Effector CD8-positive, alpha-beta T cell (primary cell): ENCODE measurements around the gene WDCP.
A peak's percentile ranks its signal among the peaks of the same experiment; 100 is the strongest.
"Not testable (repeated sequence)": the region's sequence is repeated elsewhere in the genome, so short reads cannot be mapped to it uniquely, and the experiment has no call there.

ENCODE experiments used
- DNase-seq: peaks from one replicate; lab custom pipeline; 2025; lab: John Stamatoyannopoulos, UW
- total RNA-seq, 4 experiments: gene quantifications; one replicate each; lab custom pipeline; 2026; lab: John Stamatoyannopoulos, UW

Gene WDCP, protein sequence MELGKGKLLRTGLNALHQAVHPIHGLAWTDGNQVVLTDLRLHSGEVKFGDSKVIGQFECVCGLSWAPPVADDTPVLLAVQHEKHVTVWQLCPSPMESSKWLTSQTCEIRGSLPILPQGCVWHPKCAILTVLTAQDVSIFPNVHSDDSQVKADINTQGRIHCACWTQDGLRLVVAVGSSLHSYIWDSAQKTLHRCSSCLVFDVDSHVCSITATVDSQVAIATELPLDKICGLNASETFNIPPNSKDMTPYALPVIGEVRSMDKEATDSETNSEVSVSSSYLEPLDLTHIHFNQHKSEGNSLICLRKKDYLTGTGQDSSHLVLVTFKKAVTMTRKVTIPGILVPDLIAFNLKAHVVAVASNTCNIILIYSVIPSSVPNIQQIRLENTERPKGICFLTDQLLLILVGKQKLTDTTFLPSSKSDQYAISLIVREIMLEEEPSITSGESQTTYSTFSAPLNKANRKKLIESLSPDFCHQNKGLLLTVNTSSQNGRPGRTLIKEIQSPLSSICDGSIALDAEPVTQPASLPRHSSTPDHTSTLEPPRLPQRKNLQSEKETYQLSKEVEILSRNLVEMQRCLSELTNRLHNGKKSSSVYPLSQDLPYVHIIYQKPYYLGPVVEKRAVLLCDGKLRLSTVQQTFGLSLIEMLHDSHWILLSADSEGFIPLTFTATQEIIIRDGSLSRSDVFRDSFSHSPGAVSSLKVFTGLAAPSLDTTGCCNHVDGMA
- 24.2 to 31.5 (median 26.4) reads per million in 4 experiments for total RNA-seq

DNA sequence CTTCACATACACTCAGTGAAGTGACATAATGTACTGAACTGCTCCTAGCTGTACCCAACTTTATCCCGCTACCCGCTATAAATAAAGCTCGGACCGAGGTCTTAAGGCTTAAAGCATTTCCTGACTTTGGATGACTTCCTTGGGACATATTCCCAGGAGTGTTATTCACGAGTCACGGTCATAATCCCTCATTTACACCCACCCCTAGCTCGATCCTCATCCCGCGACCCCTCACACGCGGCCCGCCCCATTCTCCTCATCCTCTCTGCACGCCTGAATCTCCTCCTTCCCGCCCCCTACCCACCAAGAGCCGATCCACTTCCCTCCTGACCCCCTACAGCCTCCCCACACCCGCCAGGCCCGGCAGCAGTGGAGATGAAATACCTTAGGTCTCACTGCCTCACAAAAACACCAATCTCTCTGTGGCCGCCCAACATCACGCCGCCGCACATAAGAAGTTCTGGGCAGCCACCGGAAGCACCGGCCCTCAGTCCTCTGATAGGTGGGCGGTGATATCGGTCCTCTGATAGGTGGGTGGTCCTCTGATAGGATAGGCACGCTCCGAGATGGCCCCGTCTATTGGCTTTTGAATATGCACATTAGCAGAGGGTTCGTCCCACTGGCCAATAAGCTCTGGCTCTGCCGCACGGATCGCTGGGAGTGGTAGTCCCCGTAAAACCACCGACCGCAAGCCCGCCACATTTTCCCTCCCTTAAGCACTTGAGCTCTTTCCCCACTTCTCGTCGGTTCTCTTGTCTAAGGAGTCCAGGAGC is at the start of gene WDCP:
Gene WDCP, minus strand, starts transcription at position 462 of the 773 bp plus-strand sequence. CDS start 7,897 bp downstream, outside the sequence.
- peak; percentile 89 for DNase-seq

DNA sequence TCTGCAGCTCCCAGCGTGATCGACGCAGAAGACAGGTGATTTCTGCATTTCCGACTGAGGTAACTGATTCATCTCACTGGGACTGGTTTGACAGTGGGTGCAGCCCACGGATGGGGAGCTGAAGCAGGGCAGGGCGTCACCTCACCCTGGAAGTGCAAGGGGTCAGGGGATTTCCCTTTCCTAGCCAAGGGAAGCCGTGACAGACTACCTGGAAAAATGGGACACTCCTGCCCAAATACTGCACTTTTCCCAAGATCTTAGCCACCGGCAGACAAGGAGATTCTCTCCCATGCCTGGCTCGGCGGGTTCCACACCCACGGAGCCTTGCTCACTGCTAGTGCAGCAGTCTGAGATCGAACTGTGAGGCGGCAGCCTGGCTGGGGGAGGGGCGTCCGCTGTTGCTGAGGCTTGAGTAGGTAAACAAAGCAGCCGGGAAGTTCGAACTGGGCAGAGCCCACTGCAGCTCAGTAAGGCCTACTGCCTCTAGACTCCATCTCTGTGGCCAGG is 48.0 kb upstream of the WDCP start:
- DNase-seq: not testable (repeated sequence)

DNA sequence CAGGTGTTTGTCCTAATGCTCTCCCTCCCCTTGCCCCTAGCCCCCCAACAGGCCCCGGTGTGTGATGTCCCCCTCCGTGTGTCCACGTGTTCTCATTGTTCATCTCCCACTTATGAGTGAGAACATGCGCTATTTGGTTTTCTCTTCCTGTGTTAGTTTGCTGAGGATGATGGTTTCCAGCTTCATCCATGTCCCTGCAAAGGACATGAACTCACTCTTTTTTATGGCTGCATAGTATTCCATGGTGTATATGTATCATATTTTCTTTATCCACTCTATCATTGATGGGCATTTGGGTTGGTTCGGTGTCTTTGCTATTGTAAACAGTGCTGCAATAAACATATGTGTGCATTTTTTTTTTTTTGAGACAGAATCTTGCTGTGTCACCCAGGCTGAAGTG is 46.1 kb upstream of the WDCP start:
- not testable (repeated sequence) for DNase-seq

DNA sequence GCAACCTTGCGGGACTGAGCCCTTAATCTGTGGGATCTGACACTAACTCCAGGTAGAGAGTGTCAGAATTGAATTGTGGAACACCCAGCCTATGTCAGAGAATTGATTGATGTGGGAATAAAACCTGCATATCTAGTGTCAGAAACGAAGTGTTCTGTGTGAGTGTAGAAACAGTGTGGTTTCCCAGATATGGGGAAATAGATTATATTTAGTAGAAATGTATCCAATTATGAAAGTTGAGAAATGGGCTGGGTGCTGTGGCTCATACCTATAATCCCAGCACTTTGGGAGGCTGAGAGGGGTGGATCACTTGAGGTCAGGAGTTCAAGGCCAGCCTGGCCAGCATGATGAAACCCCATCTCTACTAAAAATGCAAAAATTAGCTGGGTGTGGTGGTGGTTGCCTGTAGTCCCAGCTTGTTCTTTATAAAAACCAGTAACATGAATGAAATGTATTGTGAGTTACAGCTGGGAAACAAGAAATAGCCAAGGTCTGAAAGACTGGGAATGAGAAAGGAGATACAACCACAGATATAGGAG is 41.7 kb upstream of the WDCP start:
- no peak for DNase-seq

DNA sequence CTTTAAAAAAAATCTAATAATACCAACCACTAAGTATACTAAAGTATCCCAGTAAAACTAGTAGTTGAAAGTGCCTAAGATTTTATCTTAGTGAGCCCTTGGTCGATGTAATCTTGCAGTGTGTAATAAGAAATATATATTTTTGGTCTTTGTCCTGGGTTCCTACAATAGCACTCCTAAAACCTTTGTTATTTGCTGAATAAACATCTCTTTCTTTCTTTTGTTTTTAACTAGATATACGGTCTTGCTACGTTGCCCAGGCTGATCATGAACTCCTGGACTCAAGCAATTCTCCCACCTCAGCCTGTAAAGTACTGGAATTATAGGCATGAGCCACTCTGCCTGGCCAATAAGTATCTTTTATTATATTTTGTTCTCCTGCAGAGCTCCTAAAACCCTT is 39.8 kb upstream of the WDCP start:
- no peak for DNase-seq

DNA sequence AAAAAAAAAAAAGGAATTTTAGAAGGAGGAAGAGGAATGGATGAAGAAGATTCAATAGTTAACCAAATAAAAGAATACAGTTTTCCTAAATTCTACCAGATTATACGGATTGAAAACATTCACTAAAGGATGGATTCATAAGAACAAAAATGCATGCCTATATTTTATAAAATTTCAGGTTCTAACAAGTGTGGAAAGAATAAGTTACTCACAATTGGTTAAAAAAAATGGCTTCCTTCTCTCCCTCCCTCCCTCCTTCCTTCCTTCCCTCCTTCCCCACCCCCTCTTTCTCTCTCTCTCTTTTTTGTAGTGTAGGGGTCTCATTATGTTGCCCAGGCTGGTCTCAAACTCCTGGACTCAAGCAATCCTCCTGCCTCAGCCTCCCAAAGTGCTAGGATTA is 39.0 kb upstream of the WDCP start:
- no peak for DNase-seq

DNA sequence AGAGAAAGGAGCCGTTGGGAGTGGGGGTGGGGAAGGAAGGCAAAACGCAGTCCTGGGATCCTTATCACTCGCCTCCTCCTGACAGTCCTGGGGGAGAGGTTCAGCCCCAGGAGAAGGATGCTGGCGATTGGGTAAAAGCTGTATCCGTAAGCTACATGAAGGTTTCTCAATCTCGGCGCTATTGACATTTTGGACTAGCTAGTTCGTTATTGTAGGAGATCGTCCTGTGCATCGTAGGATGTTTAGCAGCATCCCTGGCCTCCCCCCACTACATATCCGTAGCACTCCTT is 38.0 kb upstream of the WDCP start:
- no peak for DNase-seq

DNA sequence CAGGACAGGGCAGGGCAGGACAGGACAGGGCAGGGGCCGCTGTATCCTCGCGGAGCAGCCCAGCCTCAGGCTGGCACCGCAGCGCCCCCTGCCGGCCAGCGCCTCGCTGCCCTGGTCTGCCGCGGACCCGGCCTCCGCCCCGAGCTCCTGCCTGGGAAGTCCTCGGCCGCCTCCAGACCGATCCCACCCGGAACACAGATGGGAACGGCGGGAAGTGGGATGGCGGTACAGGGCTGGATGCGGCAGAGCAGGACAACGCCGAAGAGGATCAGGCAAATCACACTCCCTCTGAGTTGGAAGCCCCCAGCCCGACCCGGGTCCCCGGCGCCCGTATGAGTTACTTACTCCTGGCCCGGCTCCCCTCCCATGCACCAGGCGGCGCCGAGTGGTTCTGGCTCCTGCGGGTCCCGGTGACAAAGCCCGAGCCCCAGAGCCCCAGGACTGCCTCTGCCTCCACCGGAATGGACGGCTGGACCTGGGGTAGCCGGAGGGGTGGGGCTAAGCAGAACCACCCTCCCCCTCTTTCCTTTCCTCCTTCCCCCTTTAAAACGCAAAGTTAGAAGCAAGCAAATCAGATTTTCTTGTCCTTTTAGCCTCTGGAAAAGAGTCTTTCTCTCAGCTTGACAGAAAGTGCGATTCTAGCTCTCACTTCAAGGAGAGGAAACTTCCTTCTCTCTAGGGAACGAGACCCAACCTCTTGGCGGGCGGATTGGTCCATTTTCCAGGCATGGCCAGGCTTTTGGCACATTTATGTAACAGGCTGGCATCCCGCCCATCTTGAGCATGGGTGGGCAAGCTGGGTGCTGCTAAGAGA is 37.4 kb upstream of the WDCP start, which contains the start of gene TP53I3:
Gene TP53I3, minus strand, starts transcription at position 449 of the 814 bp plus-strand sequence. CDS start 508 bp downstream, outside the sequence.
- DNase-seq: peak; percentile 68

DNA sequence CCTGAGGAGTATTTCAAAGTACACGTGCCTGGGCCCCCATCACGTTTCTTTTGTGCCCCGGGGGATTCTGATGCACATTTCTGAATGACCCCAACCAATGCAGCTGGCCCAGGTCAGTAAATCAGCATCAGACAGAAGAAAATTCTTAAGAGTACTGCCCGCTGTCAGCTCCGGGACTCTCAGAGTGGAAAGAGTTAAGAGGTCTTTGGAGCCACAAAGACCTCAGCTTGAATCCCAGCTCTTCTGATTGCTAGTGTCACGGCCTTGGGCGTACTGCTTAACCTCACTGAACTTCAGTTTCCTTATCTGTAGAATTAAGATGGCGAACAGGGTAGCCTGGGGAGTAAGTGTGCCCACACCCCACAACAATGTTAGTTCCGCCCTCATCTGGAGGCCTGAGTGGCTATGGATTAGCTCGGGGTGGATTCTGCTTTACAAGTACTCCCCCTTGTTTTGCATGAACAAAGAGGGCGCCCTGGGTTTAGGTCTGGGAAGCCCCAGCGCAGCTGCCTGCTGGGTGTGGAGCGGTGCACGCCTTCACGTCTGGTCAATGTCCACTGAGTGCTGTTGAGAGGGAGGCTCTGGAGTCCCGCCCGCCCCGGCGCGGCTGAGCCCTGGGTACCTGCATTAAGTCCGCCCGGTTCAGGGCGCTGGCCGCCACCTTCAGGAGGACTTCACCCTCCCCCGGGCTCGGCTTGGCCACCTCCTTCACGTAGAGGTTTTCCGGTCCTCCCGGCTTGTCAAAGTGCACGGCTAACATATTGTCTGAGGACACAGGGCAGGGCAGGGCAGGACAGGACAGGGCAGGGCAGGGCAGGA is 36.6 kb upstream of the WDCP start:
- DNase-seq: no peak

DNA sequence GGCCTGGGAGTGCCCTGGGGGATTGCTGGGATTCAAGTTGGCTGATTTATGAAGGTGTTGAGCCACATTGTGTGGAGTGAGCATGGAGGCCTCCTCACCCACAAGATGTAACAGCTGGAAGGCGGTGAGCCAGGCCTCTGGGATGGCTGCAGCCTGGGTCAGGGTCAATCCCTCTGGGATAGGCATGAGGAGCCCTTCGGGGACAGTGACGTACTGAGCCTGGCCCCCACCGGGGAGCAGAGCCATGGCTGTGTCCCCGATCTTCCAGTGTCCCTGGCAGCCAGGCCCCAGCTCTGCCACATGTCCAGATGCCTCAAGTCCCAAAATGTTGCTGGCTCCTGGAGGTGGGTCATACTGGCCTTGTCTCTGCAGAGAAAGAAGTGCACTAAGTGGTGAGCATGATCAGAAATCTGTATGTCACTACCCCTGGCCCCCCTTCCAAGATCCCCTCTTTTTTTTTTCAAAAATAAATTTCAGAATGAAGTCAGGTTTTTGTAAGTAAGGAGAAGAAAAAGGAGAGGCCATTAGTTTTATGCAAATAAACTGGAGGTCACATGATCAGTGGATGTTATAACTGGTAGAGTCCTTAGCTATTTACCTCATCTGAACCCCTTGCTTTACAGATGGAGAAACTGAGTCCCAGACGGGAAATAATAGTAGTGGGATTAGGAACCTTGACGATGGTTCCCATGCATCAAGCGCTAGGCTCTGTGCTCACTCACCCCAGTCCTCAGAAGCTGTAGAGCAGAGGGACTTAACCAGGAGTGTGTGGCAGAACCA is 35.8 kb upstream of the WDCP start:
- DNase-seq: no peak

DNA sequence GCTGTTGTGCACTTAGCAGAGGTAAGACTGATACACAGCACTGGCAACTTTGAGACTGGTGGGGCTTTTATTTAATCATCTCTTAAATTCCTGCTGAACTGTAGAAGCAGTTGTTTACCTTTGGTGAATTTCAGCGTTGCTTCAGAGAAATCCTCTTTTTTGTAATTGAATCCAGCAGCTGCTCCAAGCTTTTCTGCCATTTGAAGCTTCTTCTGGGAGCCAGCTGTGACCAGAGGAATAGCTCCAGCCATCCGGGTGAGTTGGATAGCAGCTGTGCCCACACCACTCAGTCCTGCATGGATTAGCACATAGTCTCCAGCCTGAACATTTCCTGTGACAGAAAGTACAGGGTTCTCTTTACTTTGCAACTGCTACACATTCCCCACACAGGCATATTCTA is 33.5 kb upstream of the WDCP start:
- DNase-seq: no peak

DNA sequence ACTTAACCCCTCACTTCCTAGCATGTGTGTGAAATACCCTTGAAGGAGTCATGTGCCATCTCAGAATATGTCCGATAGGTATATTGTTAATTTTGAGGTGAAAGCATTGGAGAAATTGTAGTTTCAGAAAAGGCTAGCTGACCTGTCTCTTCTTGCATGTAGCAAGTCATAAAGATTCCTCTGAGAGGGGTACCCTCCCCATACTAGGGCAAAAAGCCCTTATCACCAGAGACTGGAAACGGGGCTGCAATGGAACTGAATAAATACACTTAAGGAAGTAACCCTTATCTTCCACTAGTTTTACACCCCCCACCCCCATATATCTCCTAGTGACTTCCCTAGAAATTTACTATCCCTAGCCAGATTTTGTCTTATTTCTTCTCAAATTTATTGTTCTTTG is 30.7 kb upstream of the WDCP start:
- DNase-seq: no peak

DNA sequence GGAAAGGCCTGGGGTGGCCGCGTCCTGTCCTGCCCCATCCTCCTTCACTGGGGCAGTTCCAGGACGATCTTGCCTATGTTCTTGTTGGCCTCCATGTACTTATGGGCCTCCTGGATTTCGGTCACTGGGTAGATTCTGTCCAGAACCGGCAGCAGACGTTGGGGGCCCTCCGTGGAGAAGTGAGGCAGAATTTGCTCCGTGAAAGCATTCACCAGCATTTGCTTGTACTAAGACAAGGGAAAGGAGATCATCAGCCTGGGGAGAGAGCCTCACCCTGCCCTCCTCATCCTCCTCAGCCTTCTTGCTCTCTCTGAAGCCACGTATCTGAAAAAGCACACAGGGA is 30.3 kb upstream of the WDCP start:
- DNase-seq: no peak

DNA sequence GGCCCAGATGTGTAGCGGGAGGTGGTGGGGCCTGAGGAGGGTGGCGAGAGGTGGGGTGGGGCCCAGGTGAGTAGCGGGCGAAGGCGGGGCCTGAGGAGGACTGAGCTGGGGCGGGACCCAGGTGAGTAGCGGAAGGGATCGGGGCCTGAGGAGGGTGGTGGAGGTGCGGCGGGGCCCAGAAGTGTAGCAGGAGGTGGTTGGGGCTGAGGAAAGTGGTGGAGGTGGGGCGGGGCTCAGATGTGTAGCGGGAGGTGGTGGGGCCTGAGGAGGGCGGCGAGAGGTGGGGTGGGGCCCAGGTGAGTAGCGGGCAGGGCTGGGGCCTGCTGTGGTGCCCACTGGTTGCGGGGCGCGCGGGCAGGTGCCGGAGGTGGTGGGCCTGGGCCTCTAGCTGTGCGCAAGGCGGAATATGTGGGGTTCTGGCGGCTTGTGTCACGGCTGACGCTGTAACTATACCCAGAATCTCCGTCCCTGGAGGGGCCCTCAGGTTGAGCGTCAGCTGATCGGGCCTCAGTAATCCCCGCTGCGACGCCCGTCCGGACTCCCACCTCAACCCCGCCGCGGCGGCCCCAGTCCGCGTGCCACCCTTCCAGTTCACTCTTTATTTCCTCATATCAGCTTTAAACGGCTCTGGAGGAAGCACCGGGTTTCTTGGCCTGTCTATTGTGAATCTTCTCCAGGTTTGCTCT is 29.8 kb upstream of the WDCP start:
- DNase-seq: no peak

DNA sequence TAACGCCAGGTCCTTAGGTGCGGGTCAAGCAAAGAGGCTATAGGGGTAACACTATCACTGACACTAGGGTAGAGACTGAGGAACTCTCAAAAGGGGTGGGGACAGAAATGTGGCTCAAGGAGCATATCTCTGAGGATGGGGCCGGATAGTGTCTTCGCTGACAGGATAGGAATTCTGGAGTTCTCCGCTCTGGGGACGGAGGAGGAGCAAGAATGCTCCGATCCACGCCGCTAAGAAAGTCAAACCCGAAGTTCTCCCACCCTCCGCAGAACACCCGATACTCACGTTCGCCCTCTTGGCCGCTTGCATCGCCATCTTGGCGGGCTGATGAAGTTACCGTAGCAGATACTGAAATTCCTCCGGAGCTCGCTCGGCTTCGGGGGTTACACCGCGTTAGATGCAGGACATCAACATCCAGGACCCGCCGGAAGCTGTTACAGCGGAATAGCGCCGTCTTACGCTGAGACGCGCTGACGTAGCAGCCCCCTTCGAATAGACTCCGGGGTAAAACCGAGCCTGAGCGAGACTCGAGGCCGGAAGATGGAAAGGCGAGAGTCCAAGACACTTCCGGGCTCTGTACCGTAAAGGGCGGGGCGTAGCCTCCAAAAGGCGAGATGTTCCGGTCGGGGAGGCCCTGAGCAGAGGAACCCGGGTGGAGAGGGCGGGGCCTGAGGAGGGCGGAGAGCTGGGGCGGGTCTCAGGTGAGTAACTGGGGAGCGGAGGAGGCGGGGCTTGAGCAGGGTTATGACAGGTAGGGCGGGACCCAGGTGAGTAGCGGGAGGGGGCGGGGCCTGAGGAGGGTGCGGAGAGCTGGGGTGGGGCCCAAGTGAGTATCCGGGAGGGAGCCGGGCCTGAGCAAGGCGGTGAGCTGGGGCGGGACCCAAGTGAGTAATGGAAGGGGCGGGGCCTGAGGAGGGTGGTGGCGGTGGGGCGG is 29.0 kb upstream of the WDCP start, which contains the start of gene SF3B6:
Gene SF3B6, minus strand, starts transcription at position 412 of the 934 bp plus-strand sequence. Its CDS starts 97 bp downstream, at position 315.
- peak; percentile 99 for DNase-seq

DNA sequence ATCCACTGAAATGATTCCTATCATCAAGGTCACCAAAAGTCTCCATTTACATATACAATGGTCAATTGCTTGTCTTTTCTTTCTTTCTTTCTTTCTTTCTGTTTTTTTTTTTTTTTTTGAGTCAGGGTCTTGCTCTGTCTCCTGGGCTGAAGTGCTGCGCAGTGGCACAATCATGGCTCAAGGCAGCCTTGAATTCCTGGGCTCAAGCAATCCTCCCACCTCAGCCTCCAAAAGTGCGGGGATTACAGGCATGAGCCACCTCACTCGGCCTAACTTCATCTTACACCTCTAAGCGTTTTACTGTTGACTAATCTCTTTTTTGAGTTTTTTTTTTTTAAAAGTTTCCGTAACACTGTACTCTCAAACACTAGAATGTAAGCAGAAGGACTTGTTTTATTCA is 28.1 kb upstream of the WDCP start:
- no peak for DNase-seq

DNA sequence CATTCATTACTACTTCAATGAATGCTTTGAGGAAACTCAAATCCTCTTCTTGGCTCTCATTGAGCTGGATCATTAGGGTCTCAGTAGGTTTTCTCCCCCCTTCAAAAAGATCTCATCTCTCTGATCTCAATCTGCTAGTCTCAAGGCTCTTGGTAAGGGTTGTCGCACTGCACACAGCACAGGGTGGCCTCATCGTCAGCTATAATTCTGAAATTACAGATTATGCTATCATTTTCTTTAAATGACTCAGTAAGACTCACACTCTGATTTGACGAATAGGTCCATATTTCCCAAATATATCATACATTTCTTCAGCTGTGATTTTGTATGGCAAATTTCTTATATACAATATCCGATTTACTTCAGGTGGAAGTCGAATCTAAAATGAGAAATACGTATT is 26.6 kb upstream of the WDCP start:
- no peak for DNase-seq

DNA sequence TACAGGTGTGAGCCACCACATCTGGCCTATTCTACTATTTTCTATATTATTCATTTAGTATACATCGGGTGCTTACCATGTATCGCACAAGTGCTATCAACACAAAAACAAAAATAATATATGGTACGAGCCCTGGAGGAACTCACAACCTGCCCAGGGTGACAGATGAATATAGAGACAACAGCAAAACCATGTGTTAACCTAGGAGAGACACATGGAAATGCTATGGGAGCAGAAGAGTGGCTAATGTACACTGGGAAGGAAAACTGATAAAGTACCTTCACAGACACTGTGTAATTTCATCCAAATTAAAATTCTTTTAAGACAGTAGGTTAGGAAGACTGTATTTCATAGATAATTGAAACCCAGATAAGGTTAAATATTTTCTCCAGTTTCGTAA is 25.1 kb upstream of the WDCP start:
- no peak for DNase-seq
